Fibroblast of lung (primary cell): ENCODE measurements around the gene XPO5. TPM values are rescaled to one million over a fixed set of nuclear protein-coding genes. Genes with fewer than 3 reads are reported as not detected.
A peak's percentile ranks its signal among the peaks of the same experiment; 100 is the strongest.
"Not testable (repeated sequence)": the region's sequence is repeated elsewhere in the genome, so short reads cannot be mapped to it uniquely, and the experiment has no call there.

Experiments used
- DNase-seq, 2 donors: peaks; one replicate each; pipeline versions ENCODE4 v3.0.0 to v3.0.0-alpha.2; 2010; ENCODE audit warnings: low read depth in 2 of 2
- H2AFZ ChIP-seq: 2 replicates; pipeline ENCODE4 v1.5.1; 2012; ENCODE audit warnings: low read length, control low read depth, inconsistent platforms
- H3K27ac ChIP-seq: 2 replicates; pipeline ENCODE4 v1.5.1; 2011; ENCODE audit warnings: low read length, control low read depth; ENCODE audit not compliant: insufficient read depth
- H3K27me3 ChIP-seq: 2 replicates; pipeline ENCODE4 v1.5.1; 2011; ENCODE audit warnings: mild to moderate bottlenecking, low read length; ENCODE audit not compliant: control insufficient read depth, insufficient read depth
- H3K36me3 ChIP-seq: 2 replicates; pipeline ENCODE4 v1.5.1; 2011; ENCODE audit warnings: low read length; ENCODE audit not compliant: control insufficient read depth, insufficient read depth
- H3K4me1 ChIP-seq: 2 replicates; pipeline ENCODE4 v1.5.1; 2011; ENCODE audit warnings: low read length; ENCODE audit not compliant: control insufficient read depth, insufficient read depth; ENCODE audit errors: extremely low read depth
- H3K4me2 ChIP-seq: 2 replicates; pipeline ENCODE4 v1.5.1; 2011; ENCODE audit warnings: low read length, control low read depth; ENCODE audit not compliant: insufficient read depth; ENCODE audit errors: extremely low read depth
- H3K4me3 ChIP-seq, 4 experiments: fragments of 200-600 bp in 1 of 4; sonication (generic) in 1 of 4; replicated peaks in 1 of 4; 2 replicates each; pipeline ENCODE4 v1.5.1; 2011 to 2016; ENCODE audit warnings: low read length in 4 of 4, low read depth in 3 of 4, mild to moderate bottlenecking in 3 of 4, control low read depth in 2 of 4, inconsistent platforms in 1 of 4, mixed read lengths in 1 of 4; ENCODE audit not compliant: insufficient read depth in 1 of 4; ENCODE audit errors: control extremely low read depth in 1 of 4
- H3K79me2 ChIP-seq: 2 replicates; pipeline ENCODE4 v1.5.1; 2012; ENCODE audit warnings: mild to moderate bottlenecking, low read length, inconsistent platforms; ENCODE audit not compliant: control insufficient read depth, insufficient read depth
- H3K9ac ChIP-seq: 2 replicates; pipeline ENCODE4 v1.5.1; 2011; ENCODE audit warnings: mild to moderate bottlenecking, low read length, control low read depth; ENCODE audit not compliant: insufficient read depth
- H3K9me3 ChIP-seq: 2 replicates; pipeline ENCODE4 v1.5.1; 2012; ENCODE audit warnings: low read depth, low read length; ENCODE audit not compliant: control insufficient read depth, insufficient read depth
- H4K20me1 ChIP-seq: 2 replicates; pipeline ENCODE4 v1.5.1; 2011; ENCODE audit warnings: low read length; ENCODE audit not compliant: control insufficient read depth, insufficient read depth; ENCODE audit errors: extremely low read depth
- EZH2 ChIP-seq: IDR thresholded peaks from 2 replicates; pipeline ENCODE4 v1.5.1; 2012; ENCODE audit warnings: low read length, control low read depth, mild to moderate bottlenecking; ENCODE audit errors: missing control alignments
- polyA plus RNA-seq, 2 donors: library from polyadenylated mRNA; depleted of rRNA in 1 of 2; stranded (reverse) in 1 of 2; unstranded in 1 of 2; fragments of >200 nt; gene quantifications; 2 replicates each; pipeline ENCODE4 v1.2.1, GENCODE V29; 2011 to 2012; ENCODE audit warnings: missing spikeins in 1 of 2
- total RNA-seq: library from RNA; depleted of rRNA; stranded (reverse); fragments of >200 nt; gene quantifications from 2 replicates; pipeline ENCODE4 v1.2.1, GENCODE V29; 2014
- TF ChIP-seq, protein P1 (sequence below), 2 donors: IDR thresholded peaks in 1 of 2; conservative IDR thresholded peaks in 1 of 2; 1 replicate in 1 of 2; 2 replicates in 1 of 2; pipeline ENCODE4 v1.5.1; 2011 to 2012; ENCODE audit warnings: low read length in 2 of 2, control low read depth in 1 of 2, inconsistent platforms in 1 of 2, low read depth in 1 of 2, mild to moderate bottlenecking in 1 of 2

XPO5 gene
- total and polyA plus RNA-seq, 2 donors (not counting 1 experiment from before 2014, with no cell fraction given): 20.5 to 21.7 TPM

DNA sequence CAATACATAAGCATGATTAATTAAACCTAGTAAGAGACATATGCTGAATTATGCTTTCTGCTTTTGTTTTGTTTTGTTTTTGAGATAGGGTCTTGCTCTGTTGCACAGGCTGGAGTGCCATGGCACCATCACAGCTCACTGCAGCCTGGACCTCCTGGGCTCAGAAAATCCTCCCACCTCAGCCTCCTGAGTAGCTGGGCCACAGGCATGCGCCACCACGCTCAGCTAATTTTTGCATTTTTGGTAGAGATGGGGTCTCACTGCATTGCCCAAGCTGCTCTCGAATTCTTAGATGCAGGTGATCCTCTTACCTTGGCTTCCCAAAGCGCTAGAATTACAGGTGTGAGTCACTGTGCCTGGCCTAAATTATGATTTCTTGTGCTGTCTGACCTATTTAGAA lies 3.8 kb downstream of the XPO5 start:
- no peak overlapping the region for H3K4me2 ChIP-seq
- H3K27me3 ChIP-seq: no peaks in the 10 kb centered on the region
- H3K79me2 ChIP-seq: peaks cover 34% of the 10 kb centered on the region
- no peak for DNase-seq
- no peak overlapping the region for H3K27ac ChIP-seq
- no peak overlapping the region for H3K4me3 ChIP-seq
- H4K20me1 ChIP-seq: no peaks in the 10 kb centered on the region
- no peak overlapping the region for H2AFZ ChIP-seq
- peaks cover 2% of the 10 kb centered on the region for H3K36me3 ChIP-seq
- no peak overlapping the region for H3K9ac ChIP-seq
- H3K4me1 ChIP-seq: peaks cover 2% of the 10 kb centered on the region
- H3K9me3 ChIP-seq: no peaks in the 10 kb centered on the region
- no peak for TF ChIP-seq EZH2
- TF ChIP-seq, protein P1, sequence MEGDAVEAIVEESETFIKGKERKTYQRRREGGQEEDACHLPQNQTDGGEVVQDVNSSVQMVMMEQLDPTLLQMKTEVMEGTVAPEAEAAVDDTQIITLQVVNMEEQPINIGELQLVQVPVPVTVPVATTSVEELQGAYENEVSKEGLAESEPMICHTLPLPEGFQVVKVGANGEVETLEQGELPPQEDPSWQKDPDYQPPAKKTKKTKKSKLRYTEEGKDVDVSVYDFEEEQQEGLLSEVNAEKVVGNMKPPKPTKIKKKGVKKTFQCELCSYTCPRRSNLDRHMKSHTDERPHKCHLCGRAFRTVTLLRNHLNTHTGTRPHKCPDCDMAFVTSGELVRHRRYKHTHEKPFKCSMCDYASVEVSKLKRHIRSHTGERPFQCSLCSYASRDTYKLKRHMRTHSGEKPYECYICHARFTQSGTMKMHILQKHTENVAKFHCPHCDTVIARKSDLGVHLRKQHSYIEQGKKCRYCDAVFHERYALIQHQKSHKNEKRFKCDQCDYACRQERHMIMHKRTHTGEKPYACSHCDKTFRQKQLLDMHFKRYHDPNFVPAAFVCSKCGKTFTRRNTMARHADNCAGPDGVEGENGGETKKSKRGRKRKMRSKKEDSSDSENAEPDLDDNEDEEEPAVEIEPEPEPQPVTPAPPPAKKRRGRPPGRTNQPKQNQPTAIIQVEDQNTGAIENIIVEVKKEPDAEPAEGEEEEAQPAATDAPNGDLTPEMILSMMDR (conservative IDR thresholded peaks at IDR 0.05 in 1 of 2, IDR thresholded peaks at IDR 0.05 in 1 of 2; ENCODE audit: low read depth in 1 of 2, low read length in 2 of 2): no peak

DNA sequence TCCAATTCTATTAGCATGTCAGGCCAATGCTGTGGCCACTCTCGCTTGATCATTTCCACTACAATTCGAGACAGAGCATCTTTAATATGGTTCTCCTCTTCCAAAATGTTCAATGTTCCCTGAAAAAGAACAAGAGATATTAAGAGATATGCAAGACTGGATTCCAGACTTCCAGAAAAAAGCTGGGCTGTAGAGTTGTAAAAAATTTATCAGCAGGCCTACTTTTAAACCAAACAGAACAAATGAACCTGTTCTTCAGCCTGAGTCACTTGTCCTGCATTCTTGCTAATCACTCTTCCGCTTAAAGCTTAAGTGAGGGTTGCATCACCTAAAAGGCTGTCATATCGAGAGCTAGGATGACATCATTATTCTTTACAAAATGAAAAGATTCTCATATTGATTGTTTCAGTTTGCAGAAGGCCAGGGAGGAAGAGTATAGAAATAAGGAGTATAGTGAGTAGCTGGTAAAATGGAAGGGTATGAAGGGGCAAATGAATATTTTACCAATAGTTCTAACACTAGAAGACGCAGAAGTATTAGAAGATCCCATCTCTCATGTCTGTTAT lies 4.9 kb downstream of the XPO5 start:
- Histone ChIP-seq H3K9me3 (no peaks in the 10 kb centered on the region), H3K27me3 (no peaks in the 10 kb centered on the region), H3K4me1 (peaks cover 2% of the 10 kb centered on the region), H3K79me2 (peaks cover 24% of the 10 kb centered on the region), H3K27ac (no peak overlapping the region), H3K4me3 (no peak overlapping the region), H3K4me2 (no peak overlapping the region), H2AFZ (no peak overlapping the region), H4K20me1 (no peaks in the 10 kb centered on the region), H3K9ac (no peak overlapping the region), H3K36me3 (peaks cover 2% of the 10 kb centered on the region)
- TF ChIP-seq EZH2: no peak
- TF ChIP-seq, protein P1 (conservative IDR thresholded peaks at IDR 0.05 in 1 of 2, IDR thresholded peaks at IDR 0.05 in 1 of 2; ENCODE audit: low read depth in 1 of 2, low read length in 2 of 2): no peak
- peak; percentile 32 to 44 for DNase-seq

DNA sequence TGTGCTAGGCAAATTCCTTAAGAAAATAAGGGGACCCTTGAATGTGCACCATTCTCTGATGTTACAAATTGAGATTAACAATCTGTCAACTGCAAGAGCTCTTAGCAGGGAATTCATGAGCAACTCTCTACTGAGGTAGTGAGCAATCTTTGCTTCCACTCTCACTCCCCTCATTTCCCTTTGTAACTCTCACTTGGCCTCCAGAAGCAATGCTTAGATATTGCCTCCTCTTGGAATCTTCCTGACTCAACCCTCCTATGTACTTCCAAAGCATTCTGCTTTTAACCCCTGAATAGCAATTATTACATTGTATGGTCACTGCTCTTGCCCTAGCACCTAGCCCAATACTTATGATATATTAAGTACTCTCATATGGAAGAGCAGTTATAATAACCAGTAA lies 16.5 kb downstream of the XPO5 start:
- Histone ChIP-seq H3K9me3 (no peaks in the 10 kb centered on the region), H3K9ac (no peak overlapping the region), H3K27ac (no peak overlapping the region), H4K20me1 (no peaks in the 10 kb centered on the region), H3K36me3 (peaks cover 11% of the 10 kb centered on the region), H3K4me3 (no peak overlapping the region), H3K79me2 (no peaks in the 10 kb centered on the region), H3K4me2 (no peak overlapping the region), H3K27me3 (no peaks in the 10 kb centered on the region), H2AFZ (no peak overlapping the region), H3K4me1 (no peaks in the 10 kb centered on the region)
- TF ChIP-seq, protein P1 (conservative IDR thresholded peaks at IDR 0.05 in 1 of 2, IDR thresholded peaks at IDR 0.05 in 1 of 2; ENCODE audit: low read depth in 1 of 2, low read length in 2 of 2): no peak
- no peak for TF ChIP-seq EZH2
- no peak for DNase-seq

DNA sequence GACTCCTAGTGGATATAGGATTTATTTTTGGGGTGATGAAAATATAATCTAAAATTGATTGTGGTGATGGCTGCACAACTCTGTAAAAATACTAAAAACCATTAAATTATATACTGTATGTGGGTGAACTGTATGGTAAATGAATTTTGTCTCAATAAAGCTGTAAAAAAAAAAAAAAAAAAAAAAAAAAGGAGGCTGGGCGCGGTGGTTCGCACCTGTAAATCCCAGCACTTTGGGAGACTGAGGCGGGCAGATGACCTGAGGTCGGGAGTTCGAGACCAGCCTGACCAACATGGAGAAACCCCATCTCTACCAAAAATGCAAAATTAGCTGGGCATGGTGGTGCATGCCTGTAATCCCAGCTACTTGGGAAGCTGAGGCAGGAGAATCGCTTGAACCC lies 18.2 kb downstream of the XPO5 start:
- H3K9ac ChIP-seq, H3K27ac ChIP-seq, H4K20me1 ChIP-seq, H3K4me1 ChIP-seq, H3K4me3 ChIP-seq, H3K4me2 ChIP-seq, H3K79me2 ChIP-seq, H3K27me3 ChIP-seq, H3K9me3 ChIP-seq, DNase-seq, H2AFZ ChIP-seq: not testable (repeated sequence)
- H3K36me3 ChIP-seq: peaks cover 13% of the 10 kb centered on the region
